Astrocyte (in vitro differentiated cells and primary cell): ENCODE results near the gene ASPSCR1. TPM values are rescaled to one million over a fixed set of nuclear protein-coding genes. Genes with fewer than 3 reads are reported as not detected.
A peak's percentile ranks its signal among the peaks of the same experiment; 100 is the strongest.

Experiments used
- DNase-seq: peaks from one replicate; pipeline ENCODE4 v3.0.0-alpha.2; 2010; ENCODE audit warnings: low read depth
- FAIRE-seq: peaks from 2 replicates; lab custom pipeline; 2011; peaks lifted over from hg19 to GRCh38; lab: Jason Lieb, UNC
- H2AFZ ChIP-seq: 2 replicates; pipeline ENCODE4 v1.6.0; 2012; ENCODE audit warnings: low read depth, low read length, inconsistent platforms
- H3K27ac ChIP-seq: 2 replicates; pipeline ENCODE4 v1.5.1; 2011; ENCODE audit warnings: low read depth, low read length, inconsistent platforms
- H3K27me3 ChIP-seq: 2 replicates; pipeline ENCODE4 v1.6.0; 2011; ENCODE audit warnings: low read length, inconsistent platforms; ENCODE audit not compliant: insufficient read depth
- H3K36me3 ChIP-seq: 2 replicates; pipeline ENCODE4 v1.5.1; 2011; ENCODE audit warnings: low read length, inconsistent platforms; ENCODE audit not compliant: insufficient read depth
- H3K4me1 ChIP-seq: 2 replicates; pipeline ENCODE4 v1.5.1; 2011; ENCODE audit warnings: low read length, inconsistent platforms; ENCODE audit not compliant: insufficient read depth
- H3K4me2 ChIP-seq: 2 replicates; pipeline ENCODE4 v1.6.0; 2012; ENCODE audit warnings: low read length, inconsistent platforms
- H3K4me3 ChIP-seq: 2 replicates; pipeline ENCODE4 v1.5.1; 2011; ENCODE audit warnings: low read depth, mild to moderate bottlenecking, low read length, inconsistent platforms; ENCODE audit not compliant: insufficient read depth
- H3K79me2 ChIP-seq: 2 replicates; pipeline ENCODE4 v1.6.0; 2012; ENCODE audit warnings: mild to moderate bottlenecking, low read length, inconsistent platforms; ENCODE audit not compliant: insufficient read depth
- H3K9ac ChIP-seq: 2 replicates; pipeline ENCODE4 v1.6.0; 2012; ENCODE audit warnings: mild to moderate bottlenecking, low read length, inconsistent platforms
- H3K9me3 ChIP-seq: 2 replicates; pipeline ENCODE4 v1.5.1; 2012; ENCODE audit warnings: low read depth, mild to moderate bottlenecking, low read length, inconsistent platforms; ENCODE audit not compliant: insufficient read depth
- H4K20me1 ChIP-seq: 2 replicates; pipeline ENCODE4 v1.6.0; 2012; ENCODE audit warnings: low read length, inconsistent platforms; ENCODE audit not compliant: insufficient read depth
- H3K27ac Mint-ChIP-seq: one replicate; pipeline ENCODE4 v1.8.0; 2021; ENCODE audit warnings: mild to moderate bottlenecking, mixed read lengths; ENCODE audit not compliant: unreplicated experiment
- H3K27me3 Mint-ChIP-seq: one replicate; pipeline ENCODE4 v1.8.0; 2021; ENCODE audit warnings: low read depth, mixed read lengths; ENCODE audit not compliant: unreplicated experiment
- H3K36me3 Mint-ChIP-seq: one replicate; pipeline ENCODE4 v1.8.0; 2021; ENCODE audit warnings: low read depth, mixed read lengths; ENCODE audit not compliant: unreplicated experiment
- H3K4me1 Mint-ChIP-seq: one replicate; pipeline ENCODE4 v1.8.0; 2021; ENCODE audit warnings: low read depth, mixed read lengths; ENCODE audit not compliant: unreplicated experiment
- H3K4me3 Mint-ChIP-seq: one replicate; pipeline ENCODE4 v1.8.0; 2021; ENCODE audit warnings: mild to moderate bottlenecking, moderate library complexity, mixed read lengths; ENCODE audit not compliant: unreplicated experiment
- H3K9me3 Mint-ChIP-seq: one replicate; pipeline ENCODE4 v1.8.0; 2021; ENCODE audit warnings: mild to moderate bottlenecking, mixed read lengths; ENCODE audit not compliant: unreplicated experiment
- EZH2 ChIP-seq: IDR thresholded peaks from 2 replicates; pipeline ENCODE4 v1.6.1; 2012; ENCODE audit warnings: mild to moderate bottlenecking, low read length, inconsistent platforms; ENCODE audit not compliant: insufficient read depth
- total RNA-seq: library from RNA; stranded (reverse); gene quantifications from 2 replicates; pipeline ENCODE4 v1.2.1, GENCODE V29; 2021
- TF ChIP-seq, protein P1 (sequence below): IDR thresholded peaks from 2 replicates; pipeline ENCODE4 v1.5.1; 2011; ENCODE audit warnings: low read depth, mild to moderate bottlenecking, inconsistent platforms, low read length, moderate library complexity; ENCODE audit not compliant: insufficient read depth

Gene ASPSCR1
- total RNA-seq, 1 donor from 2014 or later, result 25.5 TPM

DNA sequence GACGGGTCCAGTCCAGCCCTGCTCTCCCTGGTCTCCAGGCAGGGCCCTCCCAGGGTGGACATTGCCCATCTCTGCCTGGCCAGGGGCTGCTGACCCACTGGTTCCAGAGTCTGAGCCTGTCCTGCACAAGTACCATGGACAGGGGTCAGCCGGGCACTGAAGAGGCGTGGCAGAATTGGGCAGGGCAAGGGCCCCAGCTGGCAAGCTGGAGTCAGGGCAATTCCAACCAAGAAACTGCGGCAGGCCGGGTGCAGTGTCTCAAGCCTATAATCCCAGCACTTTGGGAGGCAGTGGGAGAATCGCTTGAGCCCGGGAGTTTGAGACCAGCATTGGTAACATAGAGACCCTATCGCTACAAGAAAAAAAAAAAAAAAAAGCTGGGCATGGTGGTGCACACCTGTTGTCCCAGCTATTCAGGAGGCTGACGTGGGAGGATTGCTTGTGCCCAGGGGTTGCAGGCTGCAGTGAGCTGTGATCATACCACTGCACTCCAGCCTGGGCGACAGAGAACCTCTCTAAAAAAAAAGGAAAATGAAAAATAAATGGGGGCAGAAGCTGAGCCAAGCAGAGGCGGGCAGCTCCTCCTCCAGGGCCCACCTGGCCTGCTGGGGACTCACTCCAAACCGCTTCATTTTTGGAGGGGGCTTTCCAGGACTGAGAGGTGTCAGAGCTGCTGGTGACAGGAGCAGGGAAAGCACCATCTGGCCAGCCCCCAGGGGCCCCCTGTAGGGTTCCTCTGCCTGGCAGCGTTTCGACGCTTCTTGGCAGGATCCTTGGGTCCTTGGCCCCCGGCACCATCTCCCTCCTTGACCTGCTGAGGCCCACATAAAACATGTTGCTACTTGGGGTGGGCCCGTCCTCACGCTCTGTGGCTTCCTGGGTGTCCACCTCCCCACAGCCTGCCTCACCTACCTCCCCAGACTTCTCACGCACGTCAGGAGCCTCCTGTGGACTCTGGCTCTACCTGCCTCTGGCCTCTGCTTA is 47.0 kb upstream of the ASPSCR1 start:
- peaks cover 44% of the 10 kb centered on the region for H4K20me1 ChIP-seq
- no peak overlapping the region for H3K9ac ChIP-seq
- H3K27me3 ChIP-seq, result no peaks in the 10 kb centered on the region
- peaks cover 6% of the 10 kb centered on the region for H3K36me3 Mint-ChIP-seq
- H3K9me3 ChIP-seq, result no peaks in the 10 kb centered on the region
- no peaks in the 10 kb centered on the region for H3K9me3 Mint-ChIP-seq
- peaks cover 24% of the 10 kb centered on the region for H3K79me2 ChIP-seq
- H3K27ac ChIP-seq, result no peak overlapping the region
- H2AFZ ChIP-seq, result no peak overlapping the region
- peak overlapping the region; percentile 45 for H3K4me3 Mint-ChIP-seq
- peaks cover 16% of the 10 kb centered on the region for H3K4me1 ChIP-seq
- no peak overlapping the region for H3K4me2 ChIP-seq
- FAIRE-seq, result no peak
- H3K36me3 ChIP-seq, result no peaks in the 10 kb centered on the region
- H3K27ac Mint-ChIP-seq, result no peak overlapping the region
- TF ChIP-seq EZH2, result no peak
- TF ChIP-seq, protein P1, sequence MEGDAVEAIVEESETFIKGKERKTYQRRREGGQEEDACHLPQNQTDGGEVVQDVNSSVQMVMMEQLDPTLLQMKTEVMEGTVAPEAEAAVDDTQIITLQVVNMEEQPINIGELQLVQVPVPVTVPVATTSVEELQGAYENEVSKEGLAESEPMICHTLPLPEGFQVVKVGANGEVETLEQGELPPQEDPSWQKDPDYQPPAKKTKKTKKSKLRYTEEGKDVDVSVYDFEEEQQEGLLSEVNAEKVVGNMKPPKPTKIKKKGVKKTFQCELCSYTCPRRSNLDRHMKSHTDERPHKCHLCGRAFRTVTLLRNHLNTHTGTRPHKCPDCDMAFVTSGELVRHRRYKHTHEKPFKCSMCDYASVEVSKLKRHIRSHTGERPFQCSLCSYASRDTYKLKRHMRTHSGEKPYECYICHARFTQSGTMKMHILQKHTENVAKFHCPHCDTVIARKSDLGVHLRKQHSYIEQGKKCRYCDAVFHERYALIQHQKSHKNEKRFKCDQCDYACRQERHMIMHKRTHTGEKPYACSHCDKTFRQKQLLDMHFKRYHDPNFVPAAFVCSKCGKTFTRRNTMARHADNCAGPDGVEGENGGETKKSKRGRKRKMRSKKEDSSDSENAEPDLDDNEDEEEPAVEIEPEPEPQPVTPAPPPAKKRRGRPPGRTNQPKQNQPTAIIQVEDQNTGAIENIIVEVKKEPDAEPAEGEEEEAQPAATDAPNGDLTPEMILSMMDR, result no peak
- peaks cover 9% of the 10 kb centered on the region for H3K4me1 Mint-ChIP-seq
- DNase-seq, result no peak
- no peak overlapping the region for H3K4me3 ChIP-seq
- no peaks in the 10 kb centered on the region for H3K27me3 Mint-ChIP-seq

DNA sequence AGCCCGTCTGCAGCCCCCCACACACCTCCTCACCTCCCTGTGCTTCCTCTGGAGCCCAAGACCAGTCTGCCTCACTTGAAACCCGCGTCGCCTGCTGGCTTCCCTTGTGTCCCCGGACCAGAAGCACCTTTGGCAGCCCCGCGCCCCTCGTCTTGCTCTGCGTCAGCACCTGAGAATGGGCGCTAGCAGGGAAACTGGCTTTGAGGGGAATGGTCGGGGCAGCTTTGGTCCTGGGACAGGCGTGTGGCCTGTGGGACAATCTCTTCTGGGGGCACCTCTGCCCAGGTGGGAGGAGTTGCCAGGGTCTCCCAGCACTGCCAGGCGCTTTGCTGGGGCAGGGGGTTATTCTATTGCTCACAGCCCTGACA is 46.3 kb upstream of the ASPSCR1 start:
- H3K36me3 Mint-ChIP-seq, result peaks cover 10% of the 10 kb centered on the region
- H3K4me3 ChIP-seq, result no peak overlapping the region
- H3K9ac ChIP-seq, result no peak overlapping the region
- no peak overlapping the region for H3K27ac Mint-ChIP-seq
- peaks cover 24% of the 10 kb centered on the region for H3K79me2 ChIP-seq
- H3K4me2 ChIP-seq, result no peak overlapping the region
- H3K27me3 Mint-ChIP-seq, result no peaks in the 10 kb centered on the region
- H3K27me3 ChIP-seq, result no peaks in the 10 kb centered on the region
- peak overlapping the region; percentile 45 for H3K4me3 Mint-ChIP-seq
- no peaks in the 10 kb centered on the region for H3K9me3 Mint-ChIP-seq
- H2AFZ ChIP-seq, result no peak overlapping the region
- H3K9me3 ChIP-seq, result no peaks in the 10 kb centered on the region
- no peak overlapping the region for H3K27ac ChIP-seq
- no peak for FAIRE-seq
- DNase-seq, result no peak
- H3K4me1 ChIP-seq, result peaks cover 12% of the 10 kb centered on the region
- peaks cover 41% of the 10 kb centered on the region for H4K20me1 ChIP-seq
- H3K4me1 Mint-ChIP-seq, result peaks cover 8% of the 10 kb centered on the region
- TF ChIP-seq, protein P1, result no peak
- no peaks in the 10 kb centered on the region for H3K36me3 ChIP-seq
